ENCODE data around the gene FLVCR2.

The FLVCR2 gene

GRCh38 chr14:75579882-75580281 lies 1.5 kb downstream of the FLVCR2 start:
- peak in 1 of 2 donors; percentile 29 for DNase-seq (ENCODE audit: low read depth in 2 of 2)
- TF ChIP-seq CTCF (IDR thresholded peaks at IDR 0.05; ENCODE audit: low read depth, low read length) = no peak
- peak overlapping the region; percentile 64 to 68 for H3K4me3 ChIP-seq (replicated peaks in 1 of 2; ENCODE audit: low read depth in 2 of 2, low read length in 2 of 2)

GRCh38 chr14:75587388-75587787 lies 9.0 kb downstream of the FLVCR2 start:
- no peak for DNase-seq (ENCODE audit: low read depth in 2 of 2)
- no peak for TF ChIP-seq CTCF (IDR thresholded peaks at IDR 0.05; ENCODE audit: low read depth, low read length)

GRCh38 chr14:75589931-75590330 lies 11.5 kb downstream of the FLVCR2 start:
- H3K4me3 ChIP-seq (replicated peaks in 1 of 2; ENCODE audit: low read depth in 2 of 2, low read length in 2 of 2) = no peak overlapping the region
- DNase-seq (ENCODE audit: low read depth in 2 of 2) = no peak
- TF ChIP-seq CTCF (IDR thresholded peaks at IDR 0.05; ENCODE audit: low read depth, low read length) = no peak

More at GRCh38 chr14:75587388-75587787, 9.0 kb downstream of the FLVCR2 start:
- no peak overlapping the region for H3K4me3 ChIP-seq (replicated peaks in 1 of 2; ENCODE audit: low read depth in 2 of 2, low read length in 2 of 2)

- no peak for DNase-seq (ENCODE audit: low read depth in 2 of 2)
- no peak overlapping the region for H3K4me3 ChIP-seq (replicated peaks in 1 of 2; ENCODE audit: low read depth in 2 of 2, low read length in 2 of 2)
- TF ChIP-seq CTCF (IDR thresholded peaks at IDR 0.05; ENCODE audit: low read depth, low read length) = no peak
Observed at GRCh38 chr14:75591331-75591946, 13.0 kb downstream of the FLVCR2 start.

- no peak for TF ChIP-seq CTCF (IDR thresholded peaks at IDR 0.05; ENCODE audit: low read depth, low read length)
- DNase-seq (ENCODE audit: low read depth in 2 of 2) = no peak
- no peak overlapping the region for H3K4me3 ChIP-seq (replicated peaks in 1 of 2; ENCODE audit: low read depth in 2 of 2, low read length in 2 of 2)
Observed at GRCh38 chr14:75591987-75592575, 13.7 kb downstream of the FLVCR2 start.

GRCh38 chr14:75595226-75595625 lies 16.8 kb downstream of the FLVCR2 start:
- TF ChIP-seq CTCF (IDR thresholded peaks at IDR 0.05; ENCODE audit: low read depth, low read length) = no peak
- DNase-seq (ENCODE audit: low read depth in 2 of 2) = peak in 1 of 2 donors; percentile 21
- H3K4me3 ChIP-seq (replicated peaks in 1 of 2; ENCODE audit: low read depth in 2 of 2, low read length in 2 of 2) = no peak overlapping the region

Measured in cardiac fibroblast (primary cell).